Fibroblast of skin of right biceps (primary cell): ENCODE results near the gene CRYL1.
A peak's percentile ranks its signal among the peaks of the same experiment; 100 is the strongest.

Experiments
- DNase-seq: peaks from one replicate; pipeline ENCODE4 v3.0.0-alpha.2; 2013

Gene CRYL1

GRCh38 chr13:20415694-20416107 is 110.0 kb downstream of the CRYL1 start:
- no peak for DNase-seq

GRCh38 chr13:20415306-20415679 is 110.4 kb downstream of the CRYL1 start:
- no peak for DNase-seq

GRCh38 chr13:20414546-20415305 is 110.9 kb downstream of the CRYL1 start:
- no peak for DNase-seq

GRCh38 chr13:20412691-20413355 is 112.8 kb downstream of the CRYL1 start:
- peak; percentile 48 for DNase-seq

- no peak for DNase-seq
Observed at GRCh38 chr13:20411638-20412342, 113.9 kb downstream of the CRYL1 start.

GRCh38 chr13:20410726-20411125 is 114.9 kb downstream of the CRYL1 start:
- no peak for DNase-seq

- no peak for DNase-seq
Observed at GRCh38 chr13:20408181-20408580, 117.5 kb downstream of the CRYL1 start.

GRCh38 chr13:20407759-20408158 is 117.9 kb downstream of the CRYL1 start:
- DNase-seq = no peak

- no peak for DNase-seq
Observed at GRCh38 chr13:20405691-20406090, 120.0 kb downstream of the CRYL1 start.

GRCh38 chr13:20404488-20405222 is 121.0 kb downstream of the CRYL1 start:
- DNase-seq = no peak

- DNase-seq = no peak
Observed at GRCh38 chr13:20403826-20404225, 121.8 kb downstream of the CRYL1 start.

- no peak for DNase-seq
Observed at GRCh38 chr13:20402881-20403280, 122.8 kb downstream of the CRYL1 start.

GRCh38 chr13:20401931-20402856 is 123.5 kb downstream of the CRYL1 start:
- DNase-seq = peak; percentile 67

GRCh38 chr13:20401531-20401930 is 124.1 kb downstream of the CRYL1 start:
- DNase-seq = no peak

- DNase-seq = peak; percentile 77
Observed at GRCh38 chr13:20400774-20401173, 124.9 kb downstream of the CRYL1 start.

- DNase-seq = no peak
Observed at GRCh38 chr13:20399961-20400360, 125.7 kb downstream of the CRYL1 start.

GRCh38 chr13:20399515-20399914 is 126.1 kb downstream of the CRYL1 start:
- DNase-seq = no peak

GRCh38 chr13:20398459-20398858 is 127.2 kb downstream of the CRYL1 start:
- no peak for DNase-seq

GRCh38 chr13:20397896-20398295 is 127.8 kb downstream of the CRYL1 start:
- no peak for DNase-seq

- no peak for DNase-seq
Observed at GRCh38 chr13:20395061-20395916, 130.4 kb downstream of the CRYL1 start.

- DNase-seq = no peak
Observed at GRCh38 chr13:20394506-20394905, 131.2 kb downstream of the CRYL1 start.
